ENCODE results near the gene GLT6D1. TPM values are rescaled to one million over a fixed set of nuclear protein-coding genes. Genes with fewer than 3 reads are reported as not detected.
"Not testable (repeated sequence)": the region's sequence is repeated elsewhere in the genome, so short reads cannot be mapped to it uniquely, and the experiment has no call there.

The GLT6D1 gene
- total RNA-seq, 1 donor from 2014 or later, result not detected

GRCh38 chr9:135665795-135666189 is 26.5 kb upstream of the GLT6D1 start:
- no peak for DNase-seq (ENCODE audit: low spot score)

DNA sequence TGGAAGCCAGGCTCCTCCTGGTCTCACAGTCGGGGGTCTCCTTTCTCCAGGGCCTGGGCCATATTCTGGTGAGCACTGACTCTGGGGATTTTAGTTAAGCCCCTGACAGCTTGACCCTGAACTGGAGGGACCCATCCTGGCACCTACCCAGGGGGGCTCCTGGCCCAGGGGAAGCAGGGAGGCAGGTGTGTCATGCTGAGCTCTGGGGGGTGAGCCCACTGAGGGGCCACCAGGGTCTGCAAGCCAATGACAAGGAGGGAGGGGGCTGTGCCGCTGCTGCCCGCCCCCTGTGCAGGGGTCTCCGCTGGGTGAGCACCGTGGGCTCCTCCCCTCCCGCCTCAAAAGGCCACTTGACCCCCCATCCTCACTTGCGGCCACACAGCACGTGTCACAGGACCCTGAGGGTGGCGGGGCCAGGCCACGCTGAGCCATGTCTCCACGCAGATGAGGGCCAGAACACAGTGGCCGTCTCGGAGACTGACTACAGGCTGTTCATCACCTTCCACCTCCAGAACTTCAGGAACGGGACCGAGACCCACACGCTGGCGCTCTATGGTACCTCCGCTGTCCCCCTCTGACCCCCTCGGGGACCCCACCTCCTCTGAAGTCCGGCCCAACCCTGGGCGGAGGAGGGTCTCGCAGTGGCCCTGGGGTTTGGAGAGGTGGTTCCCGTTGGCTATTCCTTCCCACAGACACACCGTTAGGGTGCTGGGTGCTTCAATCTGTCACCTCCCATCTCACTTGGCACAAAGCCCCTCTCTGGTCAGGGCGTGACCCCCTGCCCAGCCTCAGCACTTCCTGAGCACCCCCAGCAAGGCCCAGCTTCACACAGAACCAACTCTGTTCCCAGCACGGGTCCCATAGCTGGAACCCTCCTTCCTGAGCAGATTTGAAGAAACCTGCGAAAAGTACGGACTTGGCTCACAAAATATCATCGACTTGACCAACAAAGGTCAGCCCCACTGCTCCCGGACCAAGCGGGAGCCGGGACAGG is 25.8 kb upstream of the GLT6D1 start:
- DNase-seq (ENCODE audit: low spot score), result no peak

DNA sequence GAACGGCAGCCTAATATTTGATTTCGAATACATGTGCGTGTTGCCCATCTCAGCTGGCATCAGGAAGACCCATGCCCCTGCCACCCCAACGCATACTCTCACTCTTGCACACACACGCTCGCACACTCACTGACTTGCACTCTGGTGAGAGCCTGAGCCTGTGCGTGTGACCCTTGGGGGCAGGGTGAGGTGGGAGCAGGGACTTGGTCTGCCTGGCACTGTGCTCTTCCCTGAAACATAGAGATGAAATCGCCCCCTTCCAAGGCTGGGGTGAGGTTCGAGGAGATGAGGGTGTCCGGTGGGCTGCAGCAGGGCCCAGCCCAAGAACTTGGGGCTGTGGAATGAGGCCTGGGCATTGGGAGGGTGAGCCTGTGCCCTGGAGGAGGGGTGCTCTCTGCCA is 24.9 kb upstream of the GLT6D1 start:
- no peak for DNase-seq (ENCODE audit: low spot score)

- DNase-seq (ENCODE audit: low spot score), result no peak
Observed at GRCh38 chr9:135663857-135664256, 24.5 kb upstream of the GLT6D1 start.

- DNase-seq (ENCODE audit: low spot score), result no peak
Observed at GRCh38 chr9:135663451-135663770, 24.1 kb upstream of the GLT6D1 start.

- peak; percentile 38 for DNase-seq (ENCODE audit: low spot score)
Observed at GRCh38 chr9:135662758-135663450, 23.6 kb upstream of the GLT6D1 start, which contains the start of gene LCN9. TSS of gene LCN9 (plus strand) at chr9:135663309. CDS start at chr9:135663322, 13 bp downstream.

- DNase-seq (ENCODE audit: low spot score), result no peak
Observed at GRCh38 chr9:135661816-135662560, 22.6 kb upstream of the GLT6D1 start.

DNA sequence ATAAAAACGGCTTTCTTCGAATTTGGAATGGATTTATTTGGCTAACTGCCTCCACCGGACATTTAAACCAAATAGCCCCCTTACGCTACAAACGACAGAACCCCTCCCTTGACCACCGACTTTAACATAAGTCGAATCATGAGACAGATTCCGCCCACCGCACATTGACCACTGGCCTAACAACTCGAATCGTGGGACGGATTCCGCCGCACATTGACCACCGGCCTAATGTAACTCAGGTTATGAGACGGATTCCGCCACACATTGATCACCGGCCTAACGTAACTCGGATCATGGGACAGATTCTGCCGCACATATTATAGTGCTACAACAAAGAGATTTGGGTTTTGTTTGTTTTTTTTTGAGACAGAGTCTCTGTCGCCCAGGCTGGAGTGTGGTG is 21.1 kb upstream of the GLT6D1 start:
- no peak for DNase-seq (ENCODE audit: low spot score)

DNA sequence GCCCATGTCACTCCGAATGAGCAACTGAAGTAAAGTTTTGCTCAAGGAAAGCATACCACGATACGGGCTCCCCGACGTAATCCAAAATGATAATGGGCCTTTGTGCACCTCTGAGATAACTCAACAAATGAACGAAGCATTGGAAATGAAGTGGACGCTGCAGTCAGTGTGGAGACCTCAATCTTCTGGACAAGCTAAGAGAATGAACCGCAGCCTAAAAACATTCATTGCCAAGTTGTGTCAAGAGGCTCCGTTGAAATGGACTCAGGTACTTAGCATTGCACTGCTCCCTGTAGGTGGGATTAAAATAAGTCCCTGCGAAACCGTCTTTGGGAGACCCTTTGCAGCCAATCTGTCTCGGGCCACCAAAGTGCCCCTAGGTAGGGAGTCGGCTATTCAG is 19.9 kb upstream of the GLT6D1 start:
- no peak for DNase-seq (ENCODE audit: low spot score)

DNA sequence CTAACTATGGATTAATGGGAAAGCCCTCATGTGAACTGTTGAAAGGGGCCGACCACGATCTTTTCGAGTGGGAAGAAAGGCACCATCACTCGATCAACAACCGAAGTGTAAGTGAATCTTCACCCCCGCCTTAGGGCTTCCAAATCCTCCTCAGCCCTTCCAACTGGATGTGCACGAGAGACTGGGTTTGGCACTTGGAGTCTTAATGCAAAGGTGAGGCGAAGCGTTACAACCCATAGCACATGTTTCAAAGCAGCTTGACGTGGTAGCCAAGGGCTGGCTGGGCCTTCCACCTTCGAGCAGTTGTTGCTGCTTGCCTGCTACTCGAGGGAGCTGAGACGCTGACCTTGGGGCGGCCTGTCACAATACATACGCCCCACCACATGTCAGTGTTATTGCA is 18.1 kb upstream of the GLT6D1 start:
- DNase-seq (ENCODE audit: low spot score), result no peak

- no peak for DNase-seq (ENCODE audit: low spot score)
Observed at GRCh38 chr9:135655317-135655716, 16.0 kb upstream of the GLT6D1 start.

DNA sequence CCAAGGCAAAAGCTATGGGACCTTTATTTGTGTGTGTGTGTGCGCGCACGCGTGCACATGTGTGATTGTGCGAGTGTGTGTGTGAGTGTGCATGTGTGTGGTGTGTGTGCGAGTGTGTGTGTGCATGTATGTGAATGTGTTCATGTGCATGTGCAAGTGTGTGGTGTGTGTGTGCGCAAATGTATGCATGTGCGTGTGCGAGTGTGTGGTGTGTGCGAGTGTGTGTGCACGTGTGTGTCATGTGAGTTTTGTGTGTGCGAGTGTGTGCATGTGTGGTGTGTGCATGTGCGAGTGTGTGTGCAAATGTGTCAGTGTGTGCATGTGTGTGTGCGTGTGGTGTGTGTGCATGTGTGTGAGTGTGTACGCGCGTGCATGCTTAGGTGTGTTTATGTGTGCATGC is 11.1 kb upstream of the GLT6D1 start:
- DNase-seq (ENCODE audit: low spot score), result no peak

DNA sequence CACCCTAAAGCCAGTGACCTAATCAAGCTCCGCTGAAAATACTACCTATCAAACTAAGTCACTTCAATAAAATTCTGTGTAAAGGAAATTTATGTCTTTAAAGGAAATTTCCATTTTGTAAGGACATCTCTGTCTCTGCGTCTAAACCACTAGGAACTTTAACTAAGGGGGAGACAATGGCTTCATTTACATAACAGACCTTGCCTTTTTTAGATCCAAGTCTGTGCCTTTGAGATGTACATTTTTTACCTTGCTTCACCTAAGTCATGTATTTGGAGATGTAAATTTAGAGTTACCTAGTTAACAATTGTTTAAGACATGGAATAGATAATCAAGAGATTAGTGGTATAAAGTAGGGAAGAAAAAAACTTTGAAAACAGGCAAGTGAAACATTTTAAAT is 10.2 kb upstream of the GLT6D1 start:
- DNase-seq (ENCODE audit: low spot score), result no peak

GRCh38 chr9:135648494-135649410 is 9.4 kb upstream of the GLT6D1 start:
- DNase-seq (ENCODE audit: low spot score), result no peak

GRCh38 chr9:135647884-135648283 is 8.5 kb upstream of the GLT6D1 start:
- DNase-seq (ENCODE audit: low spot score), result no peak

DNA sequence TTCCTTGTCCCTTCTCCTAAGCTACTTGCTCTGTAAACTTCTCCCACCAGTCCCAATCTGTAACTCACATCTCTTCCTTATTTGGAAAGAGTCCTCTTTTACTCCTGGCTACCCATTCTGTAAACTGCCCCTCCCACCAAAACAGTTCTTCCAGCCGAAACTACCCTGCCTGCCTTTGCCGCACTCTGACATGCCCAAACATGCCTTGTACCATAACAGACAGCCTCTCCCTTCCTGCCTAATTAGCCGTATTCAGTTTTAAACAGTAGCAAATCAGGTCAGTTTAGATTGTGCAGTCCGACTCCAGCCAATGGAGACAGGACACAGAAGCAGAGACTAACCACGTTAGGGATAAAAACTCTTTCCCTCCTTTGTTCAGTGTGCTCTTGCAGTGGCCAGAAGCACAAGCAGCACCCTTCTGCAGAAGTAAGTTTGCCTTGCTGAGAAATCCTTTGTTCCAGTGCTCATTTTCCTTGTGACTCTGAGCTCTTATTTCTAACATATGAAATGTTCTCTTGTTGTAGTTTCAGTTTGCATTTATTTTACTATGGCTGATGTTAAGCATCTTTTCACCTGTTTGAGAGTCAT is 5.4 kb upstream of the GLT6D1 start:
- DNase-seq (ENCODE audit: low spot score), result no peak

DNA sequence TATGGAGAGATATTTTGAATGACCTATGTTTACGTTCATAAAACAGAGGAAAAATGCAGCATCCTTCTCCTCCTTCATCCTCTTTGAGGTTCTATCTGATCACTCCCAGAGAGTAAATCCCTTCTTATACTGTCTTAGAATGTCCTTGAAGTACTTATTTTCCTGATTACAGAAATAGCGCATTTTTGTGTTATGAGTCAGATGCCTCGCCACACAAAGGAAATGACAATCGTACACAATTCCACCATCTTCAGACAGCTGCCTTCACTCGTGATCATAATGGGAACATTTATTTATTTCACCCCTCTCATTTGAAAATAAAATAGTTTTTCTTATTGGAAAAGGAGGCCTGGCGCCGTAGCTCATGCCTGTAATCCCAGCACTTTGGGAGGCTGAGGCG is 2.4 kb upstream of the GLT6D1 start:
- no peak for DNase-seq (ENCODE audit: low spot score)

DNA sequence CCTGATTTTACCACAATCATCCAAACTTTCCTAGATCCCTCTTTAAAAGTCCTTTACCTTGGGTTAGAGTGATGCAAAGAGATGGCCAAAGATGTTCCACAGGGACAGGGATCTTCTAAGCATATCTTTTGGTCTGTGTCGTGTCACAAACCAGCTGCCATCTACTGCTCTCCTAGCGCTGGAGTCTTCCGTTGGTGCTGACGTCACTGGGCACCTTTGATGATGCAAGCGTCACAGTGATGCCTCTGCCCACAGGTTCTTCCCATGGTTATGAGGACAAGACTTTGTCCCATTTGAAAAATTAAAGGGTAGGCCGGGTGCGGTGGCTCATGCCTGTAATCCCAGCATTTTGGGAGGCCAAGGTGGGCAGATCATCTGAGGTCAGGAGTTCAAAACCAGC is 1.7 kb upstream of the GLT6D1 start:
- DNase-seq (ENCODE audit: low spot score), result no peak

GRCh38 chr9:135636930-135637530 is 2.3 kb downstream of the GLT6D1 start:
- DNase-seq (ENCODE audit: low spot score), result not testable (repeated sequence)

- DNase-seq (ENCODE audit: low spot score), result no peak
Observed at GRCh38 chr9:135632841-135633240, 6.5 kb downstream of the GLT6D1 start.

All from umbilical cord (tissue), 2 donors.